H1 (cell line): ENCODE measurements around the gene PDHX. TPM values are rescaled to one million over a fixed set of nuclear protein-coding genes. Genes with fewer than 3 reads are reported as not detected.

Source experiments
- CTCF ChIA-PET: fragments of 300-600 bp; sonication (Branson Sonifier 250); formaldehyde crosslinking; loops from one replicate; lab custom pipeline; 2021; ENCODE audit not compliant: partially characterized antibody; lab: Charles Lee
- POLR2A ChIA-PET: fragments of 300-600 bp; sonication (Branson Sonifier 250); formaldehyde crosslinking; loops from one replicate; lab custom pipeline; 2021; ENCODE audit warnings: inconsistent platforms; ENCODE audit not compliant: partially characterized antibody; lab: Charles Lee
- DNase-seq, 2 experiments: peaks; one replicate each; pipeline versions ENCODE4 v3.0.0 to v3.0.0-alpha.2; 2010 to 2022; ENCODE audit warnings: low spot score in 2 of 2, low read depth in 1 of 2, mixed read lengths in 1 of 2
- FAIRE-seq: peaks from 2 replicates; lab custom pipeline; 2011; peaks lifted over from hg19 to GRCh38; lab: Jason Lieb, UNC
- H2AFZ ChIP-seq: 2 replicates; pipeline ENCODE4 v1.8.1; 2012; ENCODE audit warnings: low read length, inconsistent platforms
- H2AK5ac ChIP-seq: 2 replicates; pipeline ENCODE4 v1.6.1; 2013; ENCODE audit warnings: low read depth, low read length
- H2BK120ac ChIP-seq: replicated peaks from 2 replicates; pipeline ENCODE3; 2013; ENCODE audit warnings: low read depth, low read length, inconsistent platforms
- H2BK12ac ChIP-seq: 2 replicates; pipeline ENCODE4 v1.6.1; 2013; ENCODE audit warnings: low read depth, low read length
- H2BK15ac ChIP-seq: 2 replicates; pipeline ENCODE4 v1.6.1; 2013; ENCODE audit warnings: low read length
- H2BK20ac ChIP-seq: 2 replicates; pipeline ENCODE4 v1.6.1; 2013; ENCODE audit warnings: low read length
- H2BK5ac ChIP-seq: 2 replicates; pipeline ENCODE4 v1.6.1; 2013; ENCODE audit warnings: low read depth, low read length
- H3K14ac ChIP-seq: 2 replicates; pipeline ENCODE4 v1.6.1; 2013; ENCODE audit warnings: inconsistent platforms; ENCODE audit not compliant: insufficient read length
- H3K18ac ChIP-seq: 2 replicates; pipeline ENCODE4 v1.6.1; 2013; ENCODE audit warnings: low read length; ENCODE audit errors: extremely low read depth
- H3K23ac ChIP-seq: 2 replicates; pipeline ENCODE4 v1.6.1; 2013; ENCODE audit warnings: inconsistent platforms; ENCODE audit not compliant: insufficient read length
- H3K23me2 ChIP-seq: 2 replicates; pipeline ENCODE4 v1.6.1; 2013; ENCODE audit warnings: low read depth, low read length
- H3K27ac ChIP-seq: 2 replicates; pipeline ENCODE4 v1.6.1; 2011; ENCODE audit warnings: low read depth, low read length, inconsistent platforms
- H3K27me3 ChIP-seq, 4 experiments: replicated peaks in 1 of 4; 1 replicate in 1 of 4; 2 replicates in 3 of 4; pipeline versions ENCODE4 v1.6.1 to v1.8.1; 2011 to 2013; ENCODE audit warnings: low read length in 3 of 4, mild to moderate bottlenecking in 3 of 4, inconsistent platforms in 2 of 4, mixed read lengths in 2 of 4, moderate library complexity in 1 of 4; ENCODE audit not compliant: control insufficient read depth in 3 of 4, insufficient read depth in 3 of 4; ENCODE audit errors: extremely low read depth in 1 of 4
- H3K36me3 ChIP-seq, 4 experiments: 2 replicates each; pipeline versions ENCODE4 v1.6.1 to v1.8.1; 2011 to 2013; ENCODE audit warnings: mild to moderate bottlenecking in 4 of 4, low read length in 3 of 4, moderate library complexity in 2 of 4, control low read depth in 1 of 4, inconsistent platforms in 1 of 4; ENCODE audit not compliant: insufficient read depth in 4 of 4, control insufficient read depth in 2 of 4
- H3K4ac ChIP-seq: replicated peaks from 2 replicates; pipeline ENCODE3; 2013; ENCODE audit warnings: low read length, low read depth, mixed read lengths, inconsistent platforms; ENCODE audit not compliant: insufficient read length
- H3K4me1 ChIP-seq, 4 experiments: replicated peaks in 1 of 4; 1 replicate in 1 of 4; 2 replicates in 3 of 4; pipeline versions ENCODE4 v1.6.1 to v1.8.1; 2011 to 2013; ENCODE audit warnings: low read length in 3 of 4, inconsistent platforms in 2 of 4, mixed read lengths in 1 of 4; ENCODE audit not compliant: insufficient read depth in 4 of 4, control insufficient read depth in 3 of 4
- H3K4me2 ChIP-seq, 2 experiments: 2 replicates each; pipeline versions ENCODE4 v1.6.1 to v1.8.1; 2011 to 2013; ENCODE audit warnings: low read depth in 2 of 2, low read length in 2 of 2, control low read depth in 1 of 2, inconsistent platforms in 1 of 2, mild to moderate bottlenecking in 1 of 2; ENCODE audit not compliant: insufficient read depth in 1 of 2
- H3K4me3 ChIP-seq, 4 experiments: fragments of 200-600, 300-600 bp in 1 of 4; sonication (generic), shearing (Covaris generic), sonication (Bioruptor Twin) in 1 of 4; 2 replicates each; pipeline versions ENCODE4 v1.5.1 to v1.8.1; 2011 to 2016; ENCODE audit warnings: low read length in 4 of 4, low read depth in 3 of 4, control low read depth in 2 of 4, inconsistent platforms in 2 of 4, mild to moderate bottlenecking in 2 of 4, mixed read lengths in 1 of 4, moderate library complexity in 1 of 4; ENCODE audit not compliant: insufficient read depth in 2 of 4; ENCODE audit errors: extremely low read depth in 1 of 4
- H3K56ac ChIP-seq: replicated peaks from 2 replicates; pipeline ENCODE3; 2013; ENCODE audit warnings: low read depth, mild to moderate bottlenecking, mixed read lengths, low read length, inconsistent platforms; ENCODE audit not compliant: insufficient read length
- H3K79me1 ChIP-seq: 2 replicates; pipeline ENCODE4 v1.6.1; 2013; ENCODE audit warnings: low read depth, low read length, control low read depth
- H3K79me2 ChIP-seq, 2 experiments: 2 replicates each; pipeline versions ENCODE4 v1.6.1 to v1.8.1; 2012 to 2013; ENCODE audit warnings: low read length in 2 of 2, mild to moderate bottlenecking in 2 of 2, inconsistent platforms in 1 of 2; ENCODE audit not compliant: insufficient read depth in 2 of 2, control insufficient read depth in 1 of 2
- H3K9ac ChIP-seq, 4 experiments: replicated peaks in 1 of 4; 1 replicate in 1 of 4; 2 replicates in 3 of 4; pipeline versions ENCODE4 v1.6.1 to v1.8.1; 2011 to 2013; ENCODE audit warnings: low read depth in 3 of 4, low read length in 3 of 4, control low read depth in 2 of 4, mild to moderate bottlenecking in 2 of 4, moderate library complexity in 2 of 4, inconsistent platforms in 1 of 4; ENCODE audit errors: extremely low read depth in 1 of 4
- H3K9me3 ChIP-seq, 2 experiments: 2 replicates each; pipeline versions ENCODE4 v1.6.1 to v1.8.1; 2012 to 2013; ENCODE audit warnings: mild to moderate bottlenecking in 2 of 2, moderate library complexity in 2 of 2, control low read depth in 1 of 2, inconsistent platforms in 1 of 2, low read depth in 1 of 2, low read length in 1 of 2, mixed read lengths in 1 of 2; ENCODE audit not compliant: insufficient read depth in 2 of 2
- H4K20me1 ChIP-seq, 2 experiments: replicated peaks in 1 of 2; 2 replicates each; pipeline versions ENCODE3 to v1.8.1; 2011 to 2013; ENCODE audit warnings: inconsistent platforms in 2 of 2, low read length in 2 of 2, mild to moderate bottlenecking in 1 of 2; ENCODE audit not compliant: insufficient read depth in 2 of 2, control insufficient read depth in 1 of 2
- H4K5ac ChIP-seq: 2 replicates; pipeline ENCODE4 v1.6.1; 2013; ENCODE audit warnings: low read length, low read depth, mixed read lengths, inconsistent platforms; ENCODE audit not compliant: insufficient read length
- H4K8ac ChIP-seq: 2 replicates; pipeline ENCODE4 v1.8.0; 2013; ENCODE audit warnings: mild to moderate bottlenecking, moderate library complexity, low read length, inconsistent platforms; ENCODE audit not compliant: insufficient read depth; ENCODE audit errors: extremely low read depth
- H4K91ac ChIP-seq: replicated peaks from 2 replicates; pipeline ENCODE3; 2013; ENCODE audit warnings: low read length, mixed read lengths, inconsistent platforms; ENCODE audit not compliant: insufficient read length
- BACH1 ChIP-seq: IDR thresholded peaks from 2 replicates; pipeline ENCODE4 v1.6.1; 2012; ENCODE audit warnings: low read length, improper control_type of control experiment
- CHD1 ChIP-seq: IDR thresholded peaks from 2 replicates; pipeline ENCODE4 v1.6.1; 2012; ENCODE audit warnings: low read depth, low read length, improper control_type of control experiment
- SP1 ChIP-seq: IDR thresholded peaks from 2 replicates; pipeline ENCODE4 v1.6.1; 2011; ENCODE audit warnings: low read depth, low read length
- TAF1 ChIP-seq: IDR thresholded peaks from 2 replicates; pipeline ENCODE4 v1.6.1; 2011; ENCODE audit warnings: mild to moderate bottlenecking, low read depth, low read length
- TEAD4 ChIP-seq: IDR thresholded peaks from 2 replicates; pipeline ENCODE4 v1.6.1; 2012; ENCODE audit warnings: low read depth, low read length, inconsistent platforms, mixed read lengths
- ZNF274 ChIP-seq: IDR thresholded peaks from 2 replicates; pipeline ENCODE4 v1.7.0; 2012; ENCODE audit warnings: low read length, borderline replicate concordance; ENCODE audit errors: extremely low read depth
- WGBS, 2 experiments: shearing (Covaris generic) in 1 of 2; methylation state at CpG; one replicate each; pipeline versions ENCODE4 v1.1.6 to v1.1.7; 2013 to 2015; ENCODE audit warnings: low lambda C conversion rate in 2 of 2, mixed read lengths in 2 of 2, inconsistent platforms in 1 of 2, low coverage in 1 of 2, missing lambda C conversion rate in 1 of 2; ENCODE audit not compliant: insufficient replicate concordance in 2 of 2, insufficient coverage in 1 of 2, insufficient read length in 1 of 2; ENCODE audit errors: extremely low coverage in 1 of 2, missing lambda C conversion rate in 1 of 2; 5-methylcytosine and 5-hydroxymethylcytosine counted together
- polyA plus RNA-seq, 7 experiments: library from polyadenylated mRNA; depleted of rRNA in 3 of 7; stranded (reverse) in 5 of 7; unstranded in 2 of 7; fragments of >200 nt in 5 of 7; fragments of 200-250 nt in 2 of 7; gene quantifications; 1 replicate in 5 of 7; 2 replicates in 1 of 7; 4 replicates in 1 of 7; pipeline versions ENCODE4 v1.2.1 to v1.2.3, GENCODE V29; 2011 to 2013; ENCODE audit warnings: missing spikeins in 2 of 7, mixed read lengths in 2 of 7
- total RNA-seq: library from RNA; stranded (reverse); fragmentation: NEBNext Ultra II Directional; extraction: Animal tissue kit (Norgen Biotek cat#: 25700); gene quantifications from 2 replicates; pipeline ENCODE4 v1.2.1, GENCODE V29; 2021

Gene PDHX
- total and polyA plus RNA-seq, 2 of the 8 experiments (the other 6 are each of a cell fraction or from before 2014, with no cell fraction given): 12.4 to 51.9 TPM

- no peak for DNase-seq
- no peak overlapping the region for H3K4me3 ChIP-seq
- no peak overlapping the region for H2BK120ac ChIP-seq
- H3K56ac ChIP-seq: no peak overlapping the region
- peak; percentile 82 for FAIRE-seq
- peaks cover 0 to 1% of the 10 kb centered on the region in 2 experiments for H4K20me1 ChIP-seq
- no peaks in the 10 kb centered on the region for H3K79me2 ChIP-seq
- no peaks in the 10 kb centered on the region for H3K79me1 ChIP-seq
- H4K8ac ChIP-seq: no peak overlapping the region
- TF ChIP-seq BACH1: no peak
- peak; percentile 55; the same call in 1 of the 2 replicates for TF ChIP-seq TEAD4
- TF ChIP-seq SP1: no peak
- TF ChIP-seq ZNF274: no peak
- no peak for TF ChIP-seq CHD1
- no peak for TF ChIP-seq TAF1
- H3K36me3 ChIP-seq: peaks cover 0 to 10% (median 0%) of the 10 kb centered on the region in 4 experiments; a peak in 2 of 8 replicates
- H3K14ac ChIP-seq: no peak overlapping the region
- no peaks in the 10 kb centered on the region for H3K27me3 ChIP-seq
- H2BK12ac ChIP-seq: no peak overlapping the region
- no peak overlapping the region for H2AFZ ChIP-seq
- no peak overlapping the region for H4K5ac ChIP-seq
- H3K4ac ChIP-seq: no peak overlapping the region
- H3K4me2 ChIP-seq: no peak overlapping the region
- no peak overlapping the region for H2BK5ac ChIP-seq
- no peak overlapping the region for H3K23ac ChIP-seq
- no peak overlapping the region for H3K18ac ChIP-seq
- H3K4me1 ChIP-seq: peaks cover 0 to 4% (median 0%) of the 10 kb centered on the region in 4 experiments; a peak in 2 of 7 replicates
- H3K27ac ChIP-seq: no peak overlapping the region
- H3K23me2 ChIP-seq: no peaks in the 10 kb centered on the region
- H3K9me3 ChIP-seq: no peaks in the 10 kb centered on the region
- H2BK20ac ChIP-seq: no peak overlapping the region
- ChIA-PET CTCF (interaction anchor here (0.9 kb wide), 1 partner anchor 19 kb away, joined by 3 read pairs; no protein-coding TSS in a partner anchor), POLR2A (no interaction called here)
- no peak overlapping the region for H2AK5ac ChIP-seq
- no peak overlapping the region for H2BK15ac ChIP-seq
- H3K9ac ChIP-seq: no peak overlapping the region
- 88% methylated on average over 7 of the region's 7 CpGs; no CpG with 5 or more reads in 1 of the 2 experiments for WGBS, 2 experiments
- H4K91ac ChIP-seq: no peak overlapping the region
Measured at GRCh38 chr11:34978236-34979191, 62.1 kb downstream of the PDHX start.
